OCI-LY3 (cell line): ENCODE data around the gene CD300LG.

Experiments used
- CTCF ChIP-seq: fragments of 200-600, 300-600 bp; sonication (generic); IDR thresholded peaks from 2 replicates; pipeline ENCODE4 v1.5.1; 2014; ENCODE audit warnings: antibody characterized with exemption, low read length, low read depth
- EZH2phosphoT487 ChIP-seq: fragments of 200-600 bp; shearing (Covaris generic); IDR thresholded peaks from 2 replicates; pipeline ENCODE4 v1.6.1; 2018; ENCODE audit warnings: antibody characterized with exemption, mixed run types, low read depth

GRCh38 chr17:43817826-43818225 lies 29.1 kb upstream of the CD300LG start:
- TF ChIP-seq CTCF (no peak), EZH2phosphoT487 (no peak)
